CD4-positive, alpha-beta T cell treated with Interleukin-6 for 4 hours (primary cell): ENCODE results near the gene MORF4L1.
A peak's percentile ranks its signal among the peaks of the same experiment; 100 is the strongest.
"Not testable (repeated sequence)": the region's sequence is repeated elsewhere in the genome, so short reads cannot be mapped to it uniquely, and the experiment has no call there.

Experiments used
- DNase-seq: peaks from one replicate; pipeline ENCODE4 v3.0.0-alpha.2; 2020; ENCODE audit warnings: mixed read lengths

The MORF4L1 gene

GRCh38 chr15:78859971-78860719 lies 12.5 kb upstream of the MORF4L1 start:
- DNase-seq: peak; percentile 75

- DNase-seq: not testable (repeated sequence)
These were observed 7.1 kb upstream of the MORF4L1 start for GRCh38 chr15:78865585-78865984.

DNA sequence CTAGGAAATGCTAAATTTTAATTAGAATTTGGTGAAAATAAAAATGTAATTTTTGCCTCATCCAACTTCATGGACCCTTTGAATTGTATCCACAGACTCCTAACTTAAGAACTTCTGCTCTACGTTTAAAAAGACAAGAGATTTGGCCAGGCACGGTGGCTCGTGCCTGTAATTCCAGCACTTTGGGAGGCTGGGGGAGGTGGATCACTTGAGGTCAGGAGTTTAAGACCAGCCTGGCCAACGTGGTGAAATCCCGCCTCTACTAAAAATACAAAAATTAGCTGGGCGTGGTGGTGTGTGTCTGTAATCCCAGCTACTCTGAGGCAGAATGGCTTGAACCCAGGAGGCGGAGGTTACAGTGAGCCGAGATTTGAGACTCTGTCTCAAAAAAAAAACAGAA lies 6.7 kb upstream of the MORF4L1 start:
- not testable (repeated sequence) for DNase-seq

DNA sequence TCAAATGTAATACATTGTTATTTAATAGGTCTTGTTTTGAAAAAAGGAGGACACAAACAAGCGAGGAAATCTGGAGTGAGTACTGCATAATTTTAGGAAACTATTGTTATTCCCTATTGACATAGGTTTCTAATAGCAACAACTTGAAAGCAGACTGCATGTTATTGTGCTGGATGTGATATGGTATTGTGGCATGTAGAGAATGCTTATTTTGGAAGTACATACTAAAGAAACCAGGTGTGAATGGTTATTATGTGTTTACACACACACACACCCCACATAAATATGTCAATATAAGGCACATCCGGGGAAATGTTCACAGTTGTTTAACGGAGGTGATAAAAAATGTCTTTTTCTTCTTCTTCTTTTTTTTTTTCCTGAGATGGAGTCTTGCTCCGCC lies 5.9 kb upstream of the MORF4L1 start:
- DNase-seq: no peak

DNA sequence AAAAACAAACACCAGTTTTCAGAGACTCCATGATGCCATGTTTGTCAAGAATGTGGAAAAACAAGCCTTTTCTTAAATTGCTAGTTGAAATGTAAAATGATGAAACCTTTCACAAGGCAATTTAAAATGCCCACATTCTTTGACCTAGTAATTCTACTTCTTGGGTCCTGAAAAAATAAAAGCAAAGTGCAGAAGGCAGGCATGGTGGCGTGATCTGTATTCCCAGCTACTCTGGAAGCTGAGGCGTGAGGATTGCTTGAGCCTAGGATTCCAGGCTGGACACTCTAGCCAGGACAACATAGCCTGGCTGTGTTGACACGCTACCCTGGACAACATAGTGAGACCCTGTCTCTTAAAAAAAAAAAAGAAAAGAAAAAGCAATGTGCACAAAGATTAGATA lies 4.3 kb upstream of the MORF4L1 start:
- DNase-seq: no peak

GRCh38 chr15:78871483-78872127 lies 1.1 kb upstream of the MORF4L1 start:
- DNase-seq: not testable (repeated sequence)

DNA sequence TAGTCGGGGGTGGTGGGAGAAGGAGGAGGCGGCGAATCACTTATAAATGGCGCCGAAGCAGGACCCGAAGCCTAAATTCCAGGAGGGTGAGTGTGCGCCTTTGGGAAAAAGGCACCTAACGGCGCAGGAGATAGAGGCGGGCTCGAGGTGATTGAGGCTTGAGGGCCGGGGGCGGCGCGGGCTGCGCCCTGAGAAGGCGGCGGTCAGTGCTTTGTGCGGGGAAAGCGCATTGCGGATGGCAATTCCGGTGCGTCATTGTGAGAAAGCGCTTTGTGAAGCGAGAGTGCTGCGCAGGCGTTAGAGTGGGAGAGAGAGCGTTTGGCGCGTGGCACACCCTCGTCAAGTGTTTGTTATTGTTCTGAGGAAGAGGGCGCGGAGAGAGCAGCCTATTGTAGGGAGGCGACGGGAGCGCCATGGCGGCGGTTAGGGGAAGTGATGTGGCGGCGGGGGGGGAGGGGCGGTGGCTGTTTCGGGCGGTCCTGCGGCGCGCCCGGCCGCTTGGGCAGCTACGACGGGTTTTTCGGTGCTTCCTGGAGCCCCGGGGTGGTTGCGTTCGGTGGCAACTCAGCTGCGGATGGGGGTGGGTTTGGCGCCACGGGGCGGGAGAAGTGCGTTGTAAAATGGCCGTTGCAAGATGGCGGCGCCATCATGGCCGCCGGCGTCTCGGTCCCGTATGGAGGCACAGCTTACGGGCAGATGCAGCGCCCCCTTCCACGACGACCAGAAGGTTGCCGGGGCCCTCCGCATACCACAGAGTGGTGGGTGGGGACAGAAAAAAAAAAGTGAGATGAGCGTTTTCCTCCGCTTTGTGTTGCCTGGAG lies 492 bp downstream of the MORF4L1 start:
- DNase-seq: peak; percentile 93

DNA sequence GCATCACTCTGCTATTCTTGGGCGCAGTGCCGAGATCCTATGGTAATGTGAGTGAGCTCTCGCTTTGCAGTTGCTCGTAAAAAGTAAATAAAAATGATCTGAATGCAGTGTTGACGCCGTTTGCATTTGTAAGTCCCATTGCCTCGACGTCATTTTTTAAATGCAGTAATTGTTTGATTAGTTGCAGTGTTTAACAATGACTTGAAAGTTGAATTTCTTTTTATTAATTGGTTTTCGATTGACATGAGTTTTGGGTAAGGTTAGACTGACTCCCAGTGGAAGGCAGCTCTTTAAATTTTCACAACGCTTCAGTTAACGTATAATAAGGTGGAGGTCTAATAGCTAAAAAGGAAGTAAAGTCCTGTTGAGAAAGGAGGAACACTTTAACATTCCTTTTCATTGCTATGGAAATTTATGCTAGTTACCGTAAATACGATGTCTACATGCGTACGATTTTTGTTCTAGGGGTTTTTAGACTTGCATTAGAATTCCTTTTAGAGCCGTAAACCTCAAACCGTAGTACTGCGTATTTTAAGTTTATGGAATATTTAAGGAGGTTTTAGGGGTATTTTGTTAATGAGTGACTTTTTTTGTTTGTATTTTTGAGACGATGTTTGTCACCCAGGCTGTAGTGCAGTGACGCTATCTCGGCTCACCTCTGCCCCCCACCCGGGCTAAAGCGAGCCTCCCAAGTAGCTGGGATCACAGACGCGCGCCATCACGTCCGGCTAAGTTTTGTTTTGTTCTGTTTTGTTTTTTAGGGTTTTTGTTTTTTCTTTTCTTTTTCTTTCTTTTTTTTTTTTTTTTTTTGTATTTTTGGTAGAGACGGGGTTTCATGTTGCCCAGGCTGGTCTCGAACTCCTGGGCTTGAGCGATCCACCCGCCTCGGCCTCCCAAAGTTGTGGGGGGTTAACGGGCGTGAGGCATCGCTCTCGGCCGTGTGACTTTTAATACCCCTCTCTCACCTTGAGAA lies 1.4 kb downstream of the MORF4L1 start:
- peak; percentile 46 for DNase-seq

DNA sequence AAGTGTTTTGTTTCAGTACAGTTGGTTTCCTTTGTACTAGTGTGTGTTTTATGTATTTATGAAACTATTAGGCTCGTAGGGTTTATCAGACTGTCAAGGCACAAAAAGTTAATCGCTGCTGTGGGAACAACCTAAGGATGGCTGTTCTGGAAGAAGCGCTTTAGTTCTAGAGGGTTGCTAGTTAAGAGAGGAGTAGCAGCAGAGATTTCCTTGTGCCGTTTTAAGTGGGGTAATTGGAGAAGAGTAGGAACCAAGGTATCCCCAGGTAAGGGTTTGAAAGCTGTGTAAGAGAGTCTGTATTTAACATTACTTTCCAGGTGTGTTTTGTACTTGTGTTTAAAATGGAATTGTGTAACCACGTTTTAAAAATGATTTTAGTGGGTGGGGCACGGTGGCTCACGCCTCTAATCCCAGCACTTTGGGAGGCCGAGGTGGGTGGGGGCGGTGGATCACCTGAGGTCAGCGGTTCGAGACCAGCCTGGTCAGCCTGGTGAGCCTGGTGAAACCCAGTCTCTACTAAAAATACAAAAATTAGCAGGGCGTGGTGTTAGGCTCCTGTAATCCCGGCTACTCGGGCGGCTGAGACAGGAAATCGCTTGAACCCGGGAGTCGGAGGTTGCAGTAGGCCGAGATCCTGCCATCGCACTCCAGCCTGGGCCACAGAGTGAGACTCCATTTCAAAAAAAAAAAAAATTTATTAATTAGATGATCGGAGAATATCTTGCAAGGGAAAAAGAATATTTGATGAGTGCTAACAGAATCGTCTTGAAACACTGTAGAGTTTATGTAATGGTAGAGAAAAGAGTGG lies 2.6 kb downstream of the MORF4L1 start:
- DNase-seq: peak; percentile 6

DNA sequence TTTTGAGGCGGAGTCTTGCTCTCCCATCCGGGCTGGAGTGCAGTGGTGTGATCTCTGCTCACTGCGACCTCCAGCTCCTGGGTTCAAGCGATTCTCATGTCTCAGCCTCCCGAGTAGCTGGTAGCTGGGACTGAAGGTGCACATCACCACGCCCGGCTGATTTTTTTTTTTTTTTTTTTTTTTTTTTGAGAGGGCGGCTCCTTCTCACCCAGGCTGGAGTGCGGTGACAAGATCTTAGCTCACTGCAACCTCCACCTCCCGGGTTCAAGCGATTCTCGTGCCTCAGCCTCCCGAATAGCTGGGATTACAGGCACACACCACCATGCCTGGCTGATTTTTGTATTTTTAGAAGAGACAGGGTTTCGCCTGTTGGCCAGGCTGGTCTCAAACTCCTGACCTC lies 4.3 kb downstream of the MORF4L1 start:
- DNase-seq: peak; percentile 10

- no peak for DNase-seq
These were observed 5.7 kb downstream of the MORF4L1 start for GRCh38 chr15:78878356-78878755.

DNA sequence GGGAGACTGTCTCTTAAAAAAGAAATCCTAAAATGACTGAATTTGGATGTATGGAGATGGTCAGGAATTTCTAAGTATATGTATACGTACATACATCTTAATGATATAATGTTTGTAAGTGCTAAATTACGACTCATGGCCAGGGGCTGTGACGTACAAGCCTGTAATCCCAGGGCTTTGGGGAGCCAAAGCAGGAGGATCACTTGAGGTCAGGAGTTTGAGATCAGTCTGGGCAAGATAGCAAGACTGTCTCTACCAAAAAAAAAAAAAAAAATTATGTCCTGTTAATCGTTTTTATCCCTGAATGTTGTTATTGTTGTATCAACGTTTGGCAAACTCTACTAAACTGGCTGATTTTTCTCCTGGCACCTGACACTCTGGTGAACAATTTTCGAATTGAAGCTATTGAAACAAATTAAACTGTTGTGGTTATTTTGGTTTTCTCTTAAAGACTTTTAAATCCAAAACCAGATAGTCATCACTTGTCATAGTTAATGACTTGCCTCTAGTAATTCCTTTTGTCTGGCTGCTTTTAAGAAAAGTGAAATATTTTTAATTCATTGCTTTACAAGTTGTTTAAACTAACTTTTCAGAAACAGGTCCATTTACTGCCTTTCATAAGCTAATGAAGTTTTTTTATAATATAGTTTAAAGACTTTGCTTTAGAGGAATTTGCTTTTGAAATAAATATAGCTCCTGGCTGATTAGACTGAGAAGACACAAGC lies 7.0 kb downstream of the MORF4L1 start:
- no peak for DNase-seq

DNA sequence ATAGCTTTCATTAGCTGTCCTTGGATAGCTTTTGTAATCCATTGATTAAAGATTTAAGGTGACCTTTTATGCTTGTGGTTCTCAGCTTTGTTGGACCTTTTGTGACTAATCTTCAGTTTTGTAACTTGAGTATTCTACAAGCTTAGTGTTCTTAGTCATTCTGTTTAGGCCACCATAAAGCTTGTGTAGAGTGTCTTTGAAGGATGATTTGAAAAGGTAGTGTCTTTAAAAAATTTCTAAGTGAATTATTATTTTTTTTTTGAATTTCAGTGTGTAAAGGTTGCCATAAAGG lies 7.5 kb downstream of the MORF4L1 start:
- DNase-seq: no peak

GRCh38 chr15:78880813-78881212 lies 8.1 kb downstream of the MORF4L1 start:
- DNase-seq: no peak

- DNase-seq: no peak
These were observed 9.0 kb downstream of the MORF4L1 start for GRCh38 chr15:78881681-78882080.

DNA sequence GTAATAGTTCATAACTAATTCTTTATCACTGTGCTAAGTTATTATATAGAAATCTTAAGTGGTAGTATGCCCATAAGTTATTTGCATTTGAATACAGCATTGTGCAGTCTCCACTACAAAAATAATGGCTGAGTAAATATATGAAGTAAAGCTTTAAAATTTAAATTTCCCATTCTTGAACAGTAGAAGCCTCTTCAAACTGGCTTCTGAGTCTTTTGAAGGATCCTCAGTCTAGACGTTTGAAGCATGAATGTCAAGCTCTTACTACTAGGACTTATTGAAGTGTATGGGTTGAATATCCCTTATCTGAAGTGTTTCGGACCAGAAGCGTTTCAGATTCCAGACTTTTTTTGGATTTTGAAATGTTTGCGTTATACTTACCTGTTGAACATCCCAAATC lies 16.3 kb downstream of the MORF4L1 start:
- no peak for DNase-seq

DNA sequence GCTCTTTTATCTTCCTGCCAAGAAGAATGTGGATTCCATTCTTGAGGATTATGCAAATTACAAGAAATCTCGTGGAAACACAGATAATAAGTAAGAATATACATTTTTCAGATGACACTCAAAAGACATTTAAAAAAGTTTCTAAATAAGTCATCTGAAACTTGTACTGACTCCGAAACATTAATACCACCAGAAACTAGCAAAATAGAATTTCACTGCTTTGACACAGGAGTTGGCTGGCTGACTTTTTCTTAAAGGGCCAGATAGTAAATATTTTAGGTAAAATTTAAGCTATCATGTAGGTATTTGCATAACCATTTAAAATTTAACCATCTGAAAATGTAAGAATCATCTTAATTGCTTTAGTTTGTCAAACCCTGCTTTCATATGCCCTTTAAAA lies 20.8 kb downstream of the MORF4L1 start:
- DNase-seq: no peak

GRCh38 chr15:78895471-78895870 lies 22.8 kb downstream of the MORF4L1 start:
- DNase-seq: no peak

DNA sequence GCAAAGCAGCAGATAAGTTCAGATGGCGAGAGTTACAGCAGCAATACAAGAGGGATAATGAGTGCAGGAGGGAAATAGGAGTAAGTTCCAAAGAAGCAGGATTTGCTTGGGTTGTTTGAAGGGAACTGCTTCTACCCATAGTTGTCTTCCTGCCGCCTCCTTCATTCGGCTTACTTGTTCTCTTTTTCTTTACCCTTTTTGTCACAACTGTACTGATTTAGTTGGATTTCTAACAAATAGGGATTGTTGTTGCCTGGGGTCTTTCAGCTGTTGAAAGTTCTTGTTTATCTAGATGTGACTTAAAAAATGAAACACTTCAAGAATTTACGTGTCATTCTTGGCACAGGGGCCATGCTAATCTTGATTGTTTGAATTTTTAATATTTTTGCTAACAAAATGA lies 25.9 kb downstream of the MORF4L1 start:
- no peak for DNase-seq

DNA sequence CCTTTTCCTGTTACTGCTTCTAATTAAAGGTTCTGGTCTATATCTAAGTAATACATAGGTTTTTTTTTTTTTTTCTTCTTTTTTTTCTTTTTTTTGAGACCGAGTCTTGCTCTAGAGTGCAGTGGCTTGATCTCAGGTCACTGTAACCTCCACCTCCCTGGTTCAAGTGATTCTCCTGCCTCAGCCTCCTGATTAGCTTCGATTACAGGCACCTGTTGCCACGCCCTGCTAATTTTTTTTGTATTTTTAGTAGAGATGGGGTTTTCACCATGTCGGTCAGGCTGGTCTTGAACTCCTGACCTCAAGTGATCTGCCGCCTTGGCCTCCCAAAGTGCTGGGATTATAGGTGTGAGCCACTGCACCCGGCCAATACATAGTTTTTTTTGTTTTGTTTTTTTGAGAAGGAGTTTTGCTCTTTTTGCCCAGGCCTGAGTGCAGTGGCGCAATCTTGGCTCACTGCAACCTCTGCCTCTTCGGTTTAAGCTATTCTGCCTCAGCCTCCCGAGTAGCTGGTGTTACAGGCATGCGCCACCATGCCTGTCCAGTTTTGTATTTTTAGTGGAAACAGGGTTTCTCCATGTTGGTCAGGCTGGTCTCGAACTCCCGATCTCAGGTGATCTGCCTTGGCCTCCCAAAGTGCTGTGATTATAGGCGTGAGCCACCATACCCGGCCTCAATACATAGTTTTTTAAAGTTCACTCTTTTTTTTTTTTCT lies 28.3 kb downstream of the MORF4L1 start:
- DNase-seq: not testable (repeated sequence)
